DND-41 (cell line): ENCODE measurements around the gene ACE.

Experiments
- EZH2 ChIP-seq: IDR thresholded peaks from 3 replicates; pipeline ENCODE4 v1.6.1; 2012; ENCODE audit warnings: borderline replicate concordance, low read depth, mild to moderate bottlenecking, moderate library complexity, low read length, inconsistent platforms; ENCODE audit not compliant: severe bottlenecking
- TF ChIP-seq, protein P1 (sequence below): IDR thresholded peaks from 2 replicates; pipeline ENCODE4 v1.5.1; 2012; ENCODE audit warnings: borderline replicate concordance, low read length, moderate library complexity, mild to moderate bottlenecking; ENCODE audit not compliant: poor library complexity, severe bottlenecking; ENCODE audit errors: extremely low read depth

DNA sequence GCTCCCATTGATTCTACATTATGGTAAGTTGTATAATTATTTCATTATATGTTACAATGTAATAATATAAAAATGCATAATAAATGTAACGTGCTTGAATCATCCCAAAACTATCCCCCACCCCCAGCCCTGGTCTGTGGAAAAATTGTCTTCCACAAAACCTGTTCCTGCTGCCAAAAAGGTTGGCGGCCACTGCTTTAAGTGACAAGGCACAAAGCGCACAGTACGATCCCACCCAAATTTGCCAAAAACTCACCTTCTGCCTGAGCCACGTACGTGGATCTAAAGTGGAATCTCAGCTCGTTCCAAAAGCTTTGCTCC is 45.3 kb upstream of the ACE start:
- TF ChIP-seq, protein P1, sequence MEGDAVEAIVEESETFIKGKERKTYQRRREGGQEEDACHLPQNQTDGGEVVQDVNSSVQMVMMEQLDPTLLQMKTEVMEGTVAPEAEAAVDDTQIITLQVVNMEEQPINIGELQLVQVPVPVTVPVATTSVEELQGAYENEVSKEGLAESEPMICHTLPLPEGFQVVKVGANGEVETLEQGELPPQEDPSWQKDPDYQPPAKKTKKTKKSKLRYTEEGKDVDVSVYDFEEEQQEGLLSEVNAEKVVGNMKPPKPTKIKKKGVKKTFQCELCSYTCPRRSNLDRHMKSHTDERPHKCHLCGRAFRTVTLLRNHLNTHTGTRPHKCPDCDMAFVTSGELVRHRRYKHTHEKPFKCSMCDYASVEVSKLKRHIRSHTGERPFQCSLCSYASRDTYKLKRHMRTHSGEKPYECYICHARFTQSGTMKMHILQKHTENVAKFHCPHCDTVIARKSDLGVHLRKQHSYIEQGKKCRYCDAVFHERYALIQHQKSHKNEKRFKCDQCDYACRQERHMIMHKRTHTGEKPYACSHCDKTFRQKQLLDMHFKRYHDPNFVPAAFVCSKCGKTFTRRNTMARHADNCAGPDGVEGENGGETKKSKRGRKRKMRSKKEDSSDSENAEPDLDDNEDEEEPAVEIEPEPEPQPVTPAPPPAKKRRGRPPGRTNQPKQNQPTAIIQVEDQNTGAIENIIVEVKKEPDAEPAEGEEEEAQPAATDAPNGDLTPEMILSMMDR = no peak
- no peak for TF ChIP-seq EZH2
